BJ (cell line): ENCODE measurements around the gene RFX7. TPM values are rescaled to one million over a fixed set of nuclear protein-coding genes. Genes with fewer than 3 reads are reported as not detected.

Source experiments
- CTCF ChIA-PET: fragments of 350-600 bp; formaldehyde crosslinking; extraction: SDS; loops from one replicate; lab custom pipeline; 2021; ENCODE audit warnings: antibody characterized with exemption, inconsistent platforms; lab: Yijun Ruan, JAX
- POLR2A ChIA-PET: fragments of 300-600 bp; sonication (Branson Sonifier 250); formaldehyde crosslinking; extraction: SDS; loops from one replicate; lab custom pipeline; 2021; ENCODE audit warnings: antibody characterized with exemption; lab: Charles Lee
- DNase-seq: peaks from one replicate; pipeline ENCODE4 v3.0.0-alpha.2; 2011; ENCODE audit warnings: low read depth
- H3K27me3 ChIP-seq: 2 replicates; pipeline ENCODE4 v1.6.0; 2011; ENCODE audit warnings: low read length; ENCODE audit not compliant: control insufficient read depth, insufficient read depth
- H3K36me3 ChIP-seq: 2 replicates; pipeline ENCODE4 v1.5.1; 2011; ENCODE audit warnings: low read length; ENCODE audit not compliant: control insufficient read depth, insufficient read depth
- H3K4me3 ChIP-seq: 2 replicates; pipeline ENCODE4 v1.5.1; 2011; ENCODE audit warnings: low read depth, mild to moderate bottlenecking, control low read depth, low read length
- polyA plus RNA-seq: library from polyadenylated mRNA; depleted of rRNA; stranded (reverse); fragments of >200 nt; gene quantifications from 2 replicates; pipeline ENCODE4 v1.2.3, GENCODE V29; 2011
- TF ChIP-seq, protein P1 (sequence below): IDR thresholded peaks from 2 replicates; pipeline ENCODE4 v1.5.1; 2011; ENCODE audit warnings: low read depth, mild to moderate bottlenecking, control low read depth, inconsistent platforms, low read length, moderate library complexity; ENCODE audit not compliant: insufficient read depth

Gene RFX7
- polyA plus RNA-seq, 1 experiment, result 3.5 TPM

DNA sequence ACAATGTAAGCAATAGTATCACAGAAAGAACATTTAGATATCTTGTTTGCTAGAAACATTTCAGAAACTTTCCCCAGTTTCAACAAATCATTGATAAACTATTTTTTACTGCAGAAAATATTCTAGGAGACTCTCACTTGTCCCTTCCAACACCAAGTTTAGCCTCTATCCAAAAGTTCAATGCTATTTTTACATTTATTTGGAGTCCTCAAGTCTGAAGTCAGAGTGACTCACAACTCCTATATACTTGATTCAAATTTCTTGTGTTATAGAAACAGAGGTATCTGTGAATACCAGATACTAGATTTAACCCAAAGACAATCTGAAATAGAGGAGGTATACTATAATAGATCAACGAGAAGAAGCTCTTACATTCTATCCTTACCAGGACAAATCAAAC, 49.6 kb downstream of the RFX7 start:
- POLR2A ChIA-PET, result no interaction called here
- CTCF ChIA-PET, result no interaction called here
- no peaks in the 10 kb centered on the region for H3K27me3 ChIP-seq
- TF ChIP-seq, protein P1, sequence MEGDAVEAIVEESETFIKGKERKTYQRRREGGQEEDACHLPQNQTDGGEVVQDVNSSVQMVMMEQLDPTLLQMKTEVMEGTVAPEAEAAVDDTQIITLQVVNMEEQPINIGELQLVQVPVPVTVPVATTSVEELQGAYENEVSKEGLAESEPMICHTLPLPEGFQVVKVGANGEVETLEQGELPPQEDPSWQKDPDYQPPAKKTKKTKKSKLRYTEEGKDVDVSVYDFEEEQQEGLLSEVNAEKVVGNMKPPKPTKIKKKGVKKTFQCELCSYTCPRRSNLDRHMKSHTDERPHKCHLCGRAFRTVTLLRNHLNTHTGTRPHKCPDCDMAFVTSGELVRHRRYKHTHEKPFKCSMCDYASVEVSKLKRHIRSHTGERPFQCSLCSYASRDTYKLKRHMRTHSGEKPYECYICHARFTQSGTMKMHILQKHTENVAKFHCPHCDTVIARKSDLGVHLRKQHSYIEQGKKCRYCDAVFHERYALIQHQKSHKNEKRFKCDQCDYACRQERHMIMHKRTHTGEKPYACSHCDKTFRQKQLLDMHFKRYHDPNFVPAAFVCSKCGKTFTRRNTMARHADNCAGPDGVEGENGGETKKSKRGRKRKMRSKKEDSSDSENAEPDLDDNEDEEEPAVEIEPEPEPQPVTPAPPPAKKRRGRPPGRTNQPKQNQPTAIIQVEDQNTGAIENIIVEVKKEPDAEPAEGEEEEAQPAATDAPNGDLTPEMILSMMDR, result no peak
- DNase-seq, result no peak
- no peak overlapping the region for H3K4me3 ChIP-seq
- peaks cover 2% of the 10 kb centered on the region for H3K36me3 ChIP-seq

DNA sequence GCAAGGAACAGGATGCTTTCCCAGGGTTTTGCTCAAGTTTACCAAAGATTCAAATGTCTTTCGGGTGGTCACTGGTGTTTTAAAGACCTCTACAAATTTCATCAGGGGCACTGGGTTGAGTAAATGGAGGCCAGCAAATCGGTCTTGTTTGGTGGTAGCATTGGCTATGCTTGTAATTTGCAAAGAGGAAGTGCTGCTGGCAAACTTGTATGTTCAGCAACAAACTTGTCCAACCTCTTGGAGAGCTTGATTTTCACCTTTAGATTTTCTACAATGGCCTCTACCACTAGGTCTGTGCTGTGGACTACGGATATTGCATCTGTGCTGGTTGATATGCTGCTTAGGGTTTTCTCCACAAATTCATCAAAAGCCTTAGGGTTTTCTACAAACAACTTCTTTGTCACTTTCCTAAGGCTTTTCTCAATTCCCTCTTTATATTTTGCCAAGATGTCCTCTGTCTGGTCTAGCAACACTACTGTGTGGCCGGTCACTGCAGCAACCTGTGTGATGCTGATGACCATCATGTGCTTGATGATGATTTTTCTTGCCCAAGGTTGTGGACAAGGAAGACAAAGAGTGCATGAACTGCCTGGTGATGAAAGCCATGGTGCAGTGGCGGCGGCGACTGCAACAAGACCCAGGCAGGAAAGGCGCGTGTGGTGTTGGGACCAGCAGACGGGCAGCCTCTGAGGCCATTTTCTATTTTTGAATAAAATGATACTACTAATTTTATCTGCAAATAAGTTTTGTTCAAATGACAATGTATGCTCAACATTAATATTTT, 50.8 kb downstream of the RFX7 start:
- TF ChIP-seq, protein P1, result no peak
- H3K4me3 ChIP-seq, result no peak overlapping the region
- ChIA-PET CTCF (no interaction called here), POLR2A (no interaction called here)
- no peak for DNase-seq
- H3K27me3 ChIP-seq, result no peaks in the 10 kb centered on the region
- H3K36me3 ChIP-seq, result peaks cover 2% of the 10 kb centered on the region

DNA sequence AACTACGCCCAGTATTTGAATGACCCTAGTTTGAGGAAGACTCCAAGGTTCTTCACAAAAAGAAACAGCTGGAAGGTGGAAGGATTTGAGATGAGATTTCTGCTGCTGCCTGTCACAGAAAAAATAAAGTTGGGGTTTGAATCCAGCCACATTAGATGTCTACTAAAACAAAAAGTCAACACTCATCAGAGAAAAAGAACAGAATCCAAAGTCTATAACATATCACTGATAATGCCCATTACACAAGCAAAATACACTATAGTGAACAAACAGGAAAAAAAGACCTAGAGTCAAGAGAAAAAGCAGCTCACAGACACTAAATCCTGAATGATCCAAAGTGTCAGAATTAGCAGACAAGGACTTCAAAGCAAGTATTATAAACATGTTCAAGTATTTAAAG, 56.0 kb downstream of the RFX7 start:
- no peak for DNase-seq
- CTCF ChIA-PET, result interaction anchor here (1.3 kb wide), 1 partner anchor 58 kb away, joined by 6 read pairs; no protein-coding TSS in a partner anchor
- Histone ChIP-seq H3K4me3 (no peak overlapping the region), H3K27me3 (no peaks in the 10 kb centered on the region), H3K36me3 (no peaks in the 10 kb centered on the region)
- POLR2A ChIA-PET, result no interaction called here
- TF ChIP-seq, protein P1, result no peak

DNA sequence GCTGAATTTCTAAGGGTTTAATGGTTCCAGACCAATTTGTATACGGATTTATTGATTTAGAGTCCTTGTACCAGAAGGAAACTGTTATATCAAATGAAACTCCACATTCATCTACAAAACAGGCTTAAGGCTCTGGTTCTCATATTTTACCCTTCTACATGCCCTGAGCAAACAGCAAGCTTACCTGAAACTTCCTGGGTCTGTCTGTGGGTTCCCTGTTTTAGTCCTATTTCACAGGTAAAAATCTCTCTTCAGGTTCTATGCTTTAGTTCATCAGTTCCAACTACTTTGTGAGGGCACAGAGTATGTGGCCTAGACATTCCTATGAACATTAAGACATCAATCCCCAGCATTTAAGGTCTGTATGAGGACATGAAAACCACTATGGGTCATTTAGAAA, 57.7 kb downstream of the RFX7 start:
- POLR2A ChIA-PET, result no interaction called here
- H3K4me3 ChIP-seq, result no peak overlapping the region
- CTCF ChIA-PET, result no interaction called here

DNA sequence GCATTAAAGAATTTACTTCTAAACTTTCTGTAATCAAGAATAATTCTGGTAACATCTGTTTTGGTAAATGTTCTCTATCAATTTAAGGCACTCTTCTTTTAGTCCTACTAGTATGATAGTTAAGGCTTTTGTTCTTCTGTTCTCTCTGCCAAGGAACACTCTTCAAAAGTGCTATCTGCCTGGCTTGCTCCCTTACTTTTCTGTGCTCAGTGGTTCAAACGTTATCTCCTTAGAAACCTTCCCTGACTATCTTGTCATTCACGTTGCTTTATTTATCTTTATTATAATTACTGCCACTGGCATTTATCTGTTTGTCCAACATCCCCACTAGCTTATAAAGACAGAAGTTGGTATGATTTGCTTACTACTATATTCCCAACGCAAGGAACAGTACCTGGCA, 59.2 kb downstream of the RFX7 start:
- H3K36me3 ChIP-seq, result no peaks in the 10 kb centered on the region
- H3K4me3 ChIP-seq, result no peak overlapping the region
- no peaks in the 10 kb centered on the region for H3K27me3 ChIP-seq
- POLR2A ChIA-PET, result no interaction called here
- CTCF ChIA-PET, result no interaction called here
- TF ChIP-seq, protein P1, result no peak
- DNase-seq, result no peak

More for the DNA sequence above, 57.7 kb downstream of the RFX7 start:
- DNase-seq, result no peak
- TF ChIP-seq, protein P1, result no peak
- Histone ChIP-seq H3K36me3 (no peaks in the 10 kb centered on the region), H3K27me3 (no peaks in the 10 kb centered on the region)
